NB4 (cell line): ENCODE data around the gene ASB16.

Experiments
- DNase-seq: peaks from one replicate; pipeline ENCODE4 v3.0.0; 2010; ENCODE audit warnings: low read depth
- H3K4me3 ChIP-seq: one replicate; pipeline ENCODE4 v1.5.1; 2011; ENCODE audit warnings: mild to moderate bottlenecking, low read depth, low read length, moderate library complexity
- MYC ChIP-seq: IDR thresholded peaks from 2 replicates; pipeline ENCODE4 v1.6.1; 2011; ENCODE audit warnings: low read depth, low read length
- POLR2A ChIP-seq: IDR thresholded peaks from 2 replicates; pipeline ENCODE4 v1.6.1; 2011; ENCODE audit warnings: mild to moderate bottlenecking; ENCODE audit not compliant: insufficient read length; ENCODE audit errors: extremely low read depth
- TF ChIP-seq, protein P1 (sequence below): IDR thresholded peaks from one replicate; pipeline ENCODE4 v1.5.1; 2012; ENCODE audit warnings: low read depth, low read length
- TF ChIP-seq, protein P2 (sequence below): IDR thresholded peaks from 2 replicates; pipeline ENCODE4 v1.6.1; 2011; ENCODE audit warnings: low read depth, low read length

Gene ASB16

DNA sequence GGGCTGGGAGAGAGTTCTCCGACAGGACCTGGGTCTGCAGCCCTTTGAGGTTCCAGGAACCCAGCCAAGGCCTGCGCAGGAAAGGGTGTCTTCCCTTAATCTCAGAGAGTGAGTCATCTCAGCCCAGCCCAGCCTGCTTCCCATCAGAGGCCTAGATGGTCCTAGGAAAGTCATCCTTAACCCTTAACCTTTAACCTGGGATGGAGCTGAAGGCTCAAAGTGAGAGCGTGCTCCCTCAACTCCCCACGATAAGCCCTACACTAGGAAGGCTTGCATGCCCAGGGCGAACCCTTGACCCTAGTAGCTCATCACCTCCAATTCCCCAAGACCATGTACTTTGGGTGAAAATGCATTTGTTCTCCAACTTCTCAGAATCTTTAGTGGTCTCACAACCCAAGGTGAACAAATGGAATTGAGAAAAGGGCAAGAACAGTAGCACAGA is 34.0 kb downstream of the ASB16 start:
- TF ChIP-seq, protein P1, sequence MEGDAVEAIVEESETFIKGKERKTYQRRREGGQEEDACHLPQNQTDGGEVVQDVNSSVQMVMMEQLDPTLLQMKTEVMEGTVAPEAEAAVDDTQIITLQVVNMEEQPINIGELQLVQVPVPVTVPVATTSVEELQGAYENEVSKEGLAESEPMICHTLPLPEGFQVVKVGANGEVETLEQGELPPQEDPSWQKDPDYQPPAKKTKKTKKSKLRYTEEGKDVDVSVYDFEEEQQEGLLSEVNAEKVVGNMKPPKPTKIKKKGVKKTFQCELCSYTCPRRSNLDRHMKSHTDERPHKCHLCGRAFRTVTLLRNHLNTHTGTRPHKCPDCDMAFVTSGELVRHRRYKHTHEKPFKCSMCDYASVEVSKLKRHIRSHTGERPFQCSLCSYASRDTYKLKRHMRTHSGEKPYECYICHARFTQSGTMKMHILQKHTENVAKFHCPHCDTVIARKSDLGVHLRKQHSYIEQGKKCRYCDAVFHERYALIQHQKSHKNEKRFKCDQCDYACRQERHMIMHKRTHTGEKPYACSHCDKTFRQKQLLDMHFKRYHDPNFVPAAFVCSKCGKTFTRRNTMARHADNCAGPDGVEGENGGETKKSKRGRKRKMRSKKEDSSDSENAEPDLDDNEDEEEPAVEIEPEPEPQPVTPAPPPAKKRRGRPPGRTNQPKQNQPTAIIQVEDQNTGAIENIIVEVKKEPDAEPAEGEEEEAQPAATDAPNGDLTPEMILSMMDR: no peak
- TF ChIP-seq, protein P2, sequence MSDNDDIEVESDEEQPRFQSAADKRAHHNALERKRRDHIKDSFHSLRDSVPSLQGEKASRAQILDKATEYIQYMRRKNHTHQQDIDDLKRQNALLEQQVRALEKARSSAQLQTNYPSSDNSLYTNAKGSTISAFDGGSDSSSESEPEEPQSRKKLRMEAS: no peak
- TF ChIP-seq MYC: no peak
- no peak for TF ChIP-seq POLR2A
- H3K4me3 ChIP-seq: no peak overlapping the region
- peak; percentile 40 for DNase-seq

DNA sequence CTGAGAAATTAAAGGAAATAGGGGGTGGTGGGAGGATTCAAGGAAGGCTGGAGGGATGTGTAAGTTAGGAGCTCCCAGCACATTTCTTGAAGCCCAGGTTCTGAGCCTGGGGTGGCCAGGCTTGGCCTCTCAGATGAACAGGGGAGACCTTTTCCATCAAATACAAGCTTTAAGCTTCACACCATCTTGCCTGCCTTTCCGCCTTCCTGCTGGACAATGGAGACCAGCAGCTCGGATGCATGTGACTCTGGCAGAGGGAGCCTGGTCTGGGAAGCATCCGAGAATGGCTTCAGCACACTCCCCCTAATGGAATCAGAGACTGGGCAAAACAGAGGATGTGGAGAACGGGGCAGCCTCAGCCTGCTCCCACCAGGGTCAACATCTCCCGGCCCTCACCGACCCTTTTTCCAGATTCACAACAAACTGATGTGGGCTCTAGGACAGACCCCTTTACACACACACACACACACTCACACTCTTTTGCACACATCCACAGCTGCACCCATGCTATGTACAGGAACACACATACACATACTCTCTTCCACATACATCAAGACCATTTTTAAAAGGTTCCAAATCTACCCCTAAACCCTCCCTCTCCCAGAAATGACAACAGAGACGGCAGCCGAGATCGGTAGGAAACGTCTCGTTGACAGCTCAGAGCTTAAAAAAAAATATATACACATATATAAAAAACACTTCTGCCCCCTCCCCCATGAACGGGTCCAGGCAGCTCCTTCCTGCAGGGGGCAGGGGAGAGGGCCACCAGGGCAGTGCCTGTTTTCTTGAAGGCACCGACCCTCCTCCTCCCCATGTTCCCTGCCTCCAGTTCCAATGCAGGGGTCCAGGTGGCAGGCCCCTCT is 35.7 kb downstream of the ASB16 start:
- DNase-seq: no peak
- TF ChIP-seq, protein P1: peak; percentile 23
- no peak for TF ChIP-seq MYC
- no peak overlapping the region for H3K4me3 ChIP-seq

DNA sequence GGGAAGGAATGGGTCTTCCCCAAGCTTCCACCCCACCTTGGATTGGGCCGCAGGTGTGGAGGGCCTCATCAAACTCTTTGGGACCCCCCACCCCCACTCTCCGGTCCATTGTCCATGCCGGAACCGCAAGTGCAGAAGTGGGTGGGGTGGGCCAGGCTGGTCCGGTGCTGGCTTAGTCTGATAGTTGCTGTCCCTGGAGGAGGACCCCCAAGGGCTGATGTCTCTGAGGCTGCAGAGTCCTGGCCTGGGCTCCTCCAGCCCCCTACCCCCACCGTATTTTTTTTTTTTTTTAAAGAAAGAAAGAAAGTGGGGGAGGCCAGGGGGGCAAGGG is 36.3 kb downstream of the ASB16 start:
- no peak overlapping the region for H3K4me3 ChIP-seq
- TF ChIP-seq MYC (no peak), POLR2A (no peak)
- TF ChIP-seq, protein P2: no peak
- TF ChIP-seq, protein P1: no peak
- no peak for DNase-seq

DNA sequence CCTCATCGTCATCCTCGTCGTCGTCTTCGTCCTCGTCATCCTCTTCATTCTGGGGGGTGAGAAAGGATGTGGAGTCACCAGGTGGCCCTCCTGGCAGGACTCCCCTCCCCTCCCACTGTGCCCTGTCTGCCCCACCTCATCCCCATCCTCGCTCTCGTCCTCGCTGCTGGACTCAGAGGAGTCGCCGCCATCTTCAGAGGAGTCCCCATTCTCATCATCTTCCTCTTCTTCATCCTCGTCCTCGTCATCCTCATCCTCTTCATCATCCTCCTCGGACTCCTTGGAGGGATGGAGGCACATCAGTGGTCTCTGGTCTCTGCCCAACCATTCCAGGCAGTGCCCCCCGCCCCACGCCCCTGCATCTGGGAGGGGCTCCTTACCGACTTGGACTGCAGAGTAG is 36.8 kb downstream of the ASB16 start:
- TF ChIP-seq, protein P1: no peak
- TF ChIP-seq MYC (no peak), POLR2A (no peak)
- TF ChIP-seq, protein P2: no peak
- H3K4me3 ChIP-seq: no peak overlapping the region
- no peak for DNase-seq

DNA sequence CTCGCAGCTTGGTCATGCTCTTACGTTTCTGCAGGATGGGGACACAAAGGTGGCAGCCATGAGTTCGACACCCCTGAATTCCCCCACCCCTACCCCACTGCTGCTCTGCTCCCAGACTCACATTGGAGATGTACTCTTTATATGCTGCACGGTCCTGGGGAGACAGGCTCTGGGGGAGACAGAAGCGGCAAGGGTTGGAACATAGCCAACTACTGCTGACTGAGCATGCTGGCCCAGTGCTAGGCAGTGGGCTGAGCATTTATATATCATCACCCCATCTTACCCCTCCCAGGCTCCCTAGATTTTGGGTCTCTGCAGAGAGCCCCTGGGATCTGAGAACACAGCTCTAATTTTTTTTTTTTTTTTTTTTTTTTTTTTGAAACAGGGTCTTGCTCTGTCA is 37.2 kb downstream of the ASB16 start:
- DNase-seq: no peak
- no peak overlapping the region for H3K4me3 ChIP-seq
- TF ChIP-seq MYC (no peak), POLR2A (no peak)
- TF ChIP-seq, protein P1: no peak
- TF ChIP-seq, protein P2: no peak
